ENCODE results near the gene FOSB. TPM values are rescaled to one million over a fixed set of nuclear protein-coding genes. Genes with fewer than 3 reads are reported as not detected.
A peak's percentile ranks its signal among the peaks of the same experiment; 100 is the strongest.

FOSB gene
- total RNA-seq, 1 experiment from 2014 or later = 2.3 TPM

DNA sequence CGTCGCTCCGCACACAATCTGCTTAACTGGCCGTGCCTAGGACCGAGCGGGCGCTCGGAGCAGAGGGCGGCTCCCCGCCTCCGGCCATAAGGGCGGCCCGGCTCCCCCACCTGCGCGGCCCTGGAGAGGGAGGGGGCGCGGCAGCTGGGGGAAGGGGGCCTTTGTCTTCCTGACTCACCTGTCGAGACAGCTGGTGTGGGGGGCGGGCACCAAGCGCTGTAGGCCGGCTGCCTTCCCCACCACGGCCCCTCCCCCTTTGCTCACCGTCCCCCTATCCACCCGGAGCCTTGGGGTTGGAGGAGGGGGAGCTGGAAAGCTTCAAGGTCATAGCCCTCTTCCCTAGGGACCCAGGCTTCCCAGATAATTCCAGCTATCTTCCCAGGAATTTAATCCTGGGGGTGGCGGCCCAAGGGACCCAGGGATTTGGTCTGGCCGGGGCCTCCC, 40.6 kb downstream of the FOSB start:
- no peaks in the 10 kb centered on the region for H3K36me3 Mint-ChIP-seq
- ChIA-PET CTCF (interaction anchor here (0.8 to 1.8 kb wide), 10 partner anchors 9 to 134 kb away, joined by 3 to 10 read pairs (median 5); partner anchors contain the start of gene PPM1N), POLR2A (interaction anchor here (0.5 to 1.9 kb wide), 6 partner anchors 10 to 110 kb away, joined by 3 to 33 read pairs (median 4); partner anchors contain the start of genes PPM1N and RTN2)
- TF ChIP-seq, protein P1, sequence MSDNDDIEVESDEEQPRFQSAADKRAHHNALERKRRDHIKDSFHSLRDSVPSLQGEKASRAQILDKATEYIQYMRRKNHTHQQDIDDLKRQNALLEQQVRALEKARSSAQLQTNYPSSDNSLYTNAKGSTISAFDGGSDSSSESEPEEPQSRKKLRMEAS (CRISPR knock-in tag; IDR thresholded peaks at IDR 0.05) = peak; percentile 31; the same call in 1 of the 2 replicates
- TF ChIP-seq SP1 (CRISPR knock-in tag; conservative IDR thresholded peaks at IDR 0.05) = peak; percentile 54
- TF ChIP-seq, protein P2, sequence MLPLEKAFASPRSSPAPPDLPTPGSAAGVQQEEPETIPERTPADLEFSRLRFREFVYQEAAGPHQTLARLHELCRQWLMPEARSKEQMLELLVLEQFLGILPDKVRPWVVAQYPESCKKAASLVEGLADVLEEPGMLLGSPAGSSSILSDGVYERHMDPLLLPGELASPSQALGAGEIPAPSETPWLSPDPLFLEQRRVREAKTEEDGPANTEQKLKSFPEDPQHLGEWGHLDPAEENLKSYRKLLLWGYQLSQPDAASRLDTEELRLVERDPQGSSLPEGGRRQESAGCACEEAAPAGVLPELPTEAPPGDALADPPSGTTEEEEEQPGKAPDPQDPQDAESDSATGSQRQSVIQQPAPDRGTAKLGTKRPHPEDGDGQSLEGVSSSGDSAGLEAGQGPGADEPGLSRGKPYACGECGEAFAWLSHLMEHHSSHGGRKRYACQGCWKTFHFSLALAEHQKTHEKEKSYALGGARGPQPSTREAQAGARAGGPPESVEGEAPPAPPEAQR (CRISPR knock-in tag; IDR thresholded peaks at IDR 0.05) = no peak
- TF ChIP-seq, protein P3, sequence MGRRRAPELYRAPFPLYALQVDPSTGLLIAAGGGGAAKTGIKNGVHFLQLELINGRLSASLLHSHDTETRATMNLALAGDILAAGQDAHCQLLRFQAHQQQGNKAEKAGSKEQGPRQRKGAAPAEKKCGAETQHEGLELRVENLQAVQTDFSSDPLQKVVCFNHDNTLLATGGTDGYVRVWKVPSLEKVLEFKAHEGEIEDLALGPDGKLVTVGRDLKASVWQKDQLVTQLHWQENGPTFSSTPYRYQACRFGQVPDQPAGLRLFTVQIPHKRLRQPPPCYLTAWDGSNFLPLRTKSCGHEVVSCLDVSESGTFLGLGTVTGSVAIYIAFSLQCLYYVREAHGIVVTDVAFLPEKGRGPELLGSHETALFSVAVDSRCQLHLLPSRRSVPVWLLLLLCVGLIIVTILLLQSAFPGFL (CRISPR knock-in tag; IDR thresholded peaks at IDR 0.05; ENCODE audit: borderline replicate concordance) = no peak
- no peak for TF ChIP-seq NFATC4 (CRISPR knock-in tag; IDR thresholded peaks at IDR 0.05)
- no peak for TF ChIP-seq NFYB (CRISPR knock-in tag; conservative IDR thresholded peaks at IDR 0.05; ENCODE audit: low read depth)
- no peak for TF ChIP-seq OVOL2 (CRISPR knock-in tag; IDR thresholded peaks at IDR 0.05; ENCODE audit: borderline replicate concordance)
- TF ChIP-seq, protein P4, sequence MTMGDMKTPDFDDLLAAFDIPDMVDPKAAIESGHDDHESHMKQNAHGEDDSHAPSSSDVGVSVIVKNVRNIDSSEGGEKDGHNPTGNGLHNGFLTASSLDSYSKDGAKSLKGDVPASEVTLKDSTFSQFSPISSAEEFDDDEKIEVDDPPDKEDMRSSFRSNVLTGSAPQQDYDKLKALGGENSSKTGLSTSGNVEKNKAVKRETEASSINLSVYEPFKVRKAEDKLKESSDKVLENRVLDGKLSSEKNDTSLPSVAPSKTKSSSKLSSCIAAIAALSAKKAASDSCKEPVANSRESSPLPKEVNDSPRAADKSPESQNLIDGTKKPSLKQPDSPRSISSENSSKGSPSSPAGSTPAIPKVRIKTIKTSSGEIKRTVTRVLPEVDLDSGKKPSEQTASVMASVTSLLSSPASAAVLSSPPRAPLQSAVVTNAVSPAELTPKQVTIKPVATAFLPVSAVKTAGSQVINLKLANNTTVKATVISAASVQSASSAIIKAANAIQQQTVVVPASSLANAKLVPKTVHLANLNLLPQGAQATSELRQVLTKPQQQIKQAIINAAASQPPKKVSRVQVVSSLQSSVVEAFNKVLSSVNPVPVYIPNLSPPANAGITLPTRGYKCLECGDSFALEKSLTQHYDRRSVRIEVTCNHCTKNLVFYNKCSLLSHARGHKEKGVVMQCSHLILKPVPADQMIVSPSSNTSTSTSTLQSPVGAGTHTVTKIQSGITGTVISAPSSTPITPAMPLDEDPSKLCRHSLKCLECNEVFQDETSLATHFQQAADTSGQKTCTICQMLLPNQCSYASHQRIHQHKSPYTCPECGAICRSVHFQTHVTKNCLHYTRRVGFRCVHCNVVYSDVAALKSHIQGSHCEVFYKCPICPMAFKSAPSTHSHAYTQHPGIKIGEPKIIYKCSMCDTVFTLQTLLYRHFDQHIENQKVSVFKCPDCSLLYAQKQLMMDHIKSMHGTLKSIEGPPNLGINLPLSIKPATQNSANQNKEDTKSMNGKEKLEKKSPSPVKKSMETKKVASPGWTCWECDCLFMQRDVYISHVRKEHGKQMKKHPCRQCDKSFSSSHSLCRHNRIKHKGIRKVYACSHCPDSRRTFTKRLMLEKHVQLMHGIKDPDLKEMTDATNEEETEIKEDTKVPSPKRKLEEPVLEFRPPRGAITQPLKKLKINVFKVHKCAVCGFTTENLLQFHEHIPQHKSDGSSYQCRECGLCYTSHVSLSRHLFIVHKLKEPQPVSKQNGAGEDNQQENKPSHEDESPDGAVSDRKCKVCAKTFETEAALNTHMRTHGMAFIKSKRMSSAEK (CRISPR knock-in tag; IDR thresholded peaks at IDR 0.05; ENCODE audit: borderline replicate concordance) = no peak
- TF ChIP-seq SMAD4 (CRISPR knock-in tag; IDR thresholded peaks at IDR 0.05) = no peak
- 0 out of 2 replicates have a peak, but pooled peaks have one; percentile 39 for TF ChIP-seq ZNF232 (CRISPR knock-in tag; IDR thresholded peaks at IDR 0.05)
- TF ChIP-seq FOXK1 (CRISPR knock-in tag; IDR thresholded peaks at IDR 0.05) = peak; percentile 30; the same call in 1 of the 2 replicates
- no peak for TF ChIP-seq ZNF219 (CRISPR knock-in tag; IDR thresholded peaks at IDR 0.05; ENCODE audit: borderline replicate concordance)
- TF ChIP-seq, protein P5, sequence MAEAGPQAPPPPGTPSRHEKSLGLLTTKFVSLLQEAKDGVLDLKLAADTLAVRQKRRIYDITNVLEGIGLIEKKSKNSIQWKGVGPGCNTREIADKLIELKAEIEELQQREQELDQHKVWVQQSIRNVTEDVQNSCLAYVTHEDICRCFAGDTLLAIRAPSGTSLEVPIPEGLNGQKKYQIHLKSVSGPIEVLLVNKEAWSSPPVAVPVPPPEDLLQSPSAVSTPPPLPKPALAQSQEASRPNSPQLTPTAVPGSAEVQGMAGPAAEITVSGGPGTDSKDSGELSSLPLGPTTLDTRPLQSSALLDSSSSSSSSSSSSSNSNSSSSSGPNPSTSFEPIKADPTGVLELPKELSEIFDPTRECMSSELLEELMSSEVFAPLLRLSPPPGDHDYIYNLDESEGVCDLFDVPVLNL (CRISPR knock-in tag; IDR thresholded peaks at IDR 0.05; ENCODE audit: borderline replicate concordance, low read depth) = 0 out of 2 replicates have a peak, but pooled peaks have one; percentile 11
- no peak for TF ChIP-seq JAZF1 (CRISPR knock-in tag; IDR thresholded peaks at IDR 0.05)
- TF ChIP-seq ESRRA (CRISPR knock-in tag; IDR thresholded peaks at IDR 0.05; ENCODE audit: borderline replicate concordance) = 0 out of 2 replicates have a peak, but pooled peaks have one; percentile 20
- TF ChIP-seq SOX15 (CRISPR knock-in tag; IDR thresholded peaks at IDR 0.05) = no peak
- TF ChIP-seq MLX (CRISPR knock-in tag; IDR thresholded peaks at IDR 0.05) = no peak
- peaks cover 26% of the 10 kb centered on the region for H3K4me1 Mint-ChIP-seq
- peak overlapping the region; percentile 91 for H3K4me3 Mint-ChIP-seq
- H3K27me3 Mint-ChIP-seq (ENCODE audit: low read depth) = no peaks in the 10 kb centered on the region; the same call in 1 of the 2 replicates
- no peaks in the 10 kb centered on the region for H3K9me3 Mint-ChIP-seq
- ATAC-seq (peak; percentile 18), DNase-seq (ENCODE audit: low spot score) (peak; percentile 86)
- H3K27ac Mint-ChIP-seq = no peak overlapping the region
